Left ventricle myocardium inferior (tissue), 1 donor: ENCODE measurements around the gene FBXO9. TPM values are rescaled to one million over a fixed set of nuclear protein-coding genes. Genes with fewer than 3 reads are reported as not detected.

Experiments used
- DNase-seq: peaks from one replicate; pipeline ENCODE4 v3.0.0-alpha.2; 2020
- H3K27ac ChIP-seq: fragments of 200-600 bp; replicated peaks from 2 replicates; pipeline ENCODE4 v1.8.0; 2021
- H3K27me3 ChIP-seq: fragments of 200-600 bp; 2 replicates; pipeline ENCODE4 v1.8.0; 2021; ENCODE audit warnings: low read depth
- H3K36me3 ChIP-seq: fragments of 200-600 bp; 2 replicates; pipeline ENCODE4 v1.8.0; 2021
- H3K4me1 ChIP-seq: fragments of 200-600 bp; 2 replicates; pipeline ENCODE4 v1.8.0; 2021
- H3K4me3 ChIP-seq: fragments of 200-600 bp; 2 replicates; pipeline ENCODE4 v1.8.0; 2021; ENCODE audit warnings: mild to moderate bottlenecking, moderate library complexity
- H3K9me3 ChIP-seq: fragments of 200-600 bp; replicated peaks from 2 replicates; pipeline ENCODE4 v1.8.0; 2021
- intact Hi-C: fragments of 100-400 bp; cut with micrococcal nuclease; formaldehyde crosslinking; loops from one replicate; pipeline ENCODE4 v1.11.0; 2022
- total RNA-seq: library from RNA; stranded (reverse); fragmentation: NEBNext Ultra II Directional; extraction: Animal tissue kit (Norgen Biotek cat#: 25700); gene quantifications from one replicate; pipeline ENCODE4 v1.2.1, GENCODE V29; 2021
- TF ChIP-seq, protein P1 (sequence below): fragments of 200-600 bp; IDR thresholded peaks from 2 replicates; pipeline ENCODE4 v1.8.0; 2021; ENCODE audit warnings: antibody characterized with exemption, mild to moderate bottlenecking, borderline replicate concordance
- donor health status: DM: no; HTN: yes; CAD: no; lungs with severe emphysema.

Gene FBXO9
- total RNA-seq, 1 donor from 2014 or later, result 56.4 TPM

DNA sequence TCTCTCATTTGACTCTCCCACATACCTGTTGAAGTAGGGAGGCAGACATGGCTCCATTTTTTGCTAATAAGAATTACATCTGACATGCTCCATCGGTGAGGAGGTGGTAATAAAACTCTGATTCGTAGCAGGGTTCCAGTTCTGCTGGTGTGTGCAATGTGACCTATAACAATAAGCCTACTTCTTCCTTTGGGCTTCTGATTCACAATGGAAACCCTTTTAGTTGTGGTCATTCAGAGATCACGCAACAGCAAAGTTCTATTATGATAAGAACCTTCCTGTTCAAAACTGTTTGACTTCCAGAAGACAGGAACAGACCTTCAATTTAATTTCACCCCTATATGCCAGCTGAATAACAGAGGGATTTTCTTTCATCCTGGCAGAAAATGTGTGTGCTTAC lies 38.7 kb upstream of the FBXO9 start:
- TF ChIP-seq, protein P1, sequence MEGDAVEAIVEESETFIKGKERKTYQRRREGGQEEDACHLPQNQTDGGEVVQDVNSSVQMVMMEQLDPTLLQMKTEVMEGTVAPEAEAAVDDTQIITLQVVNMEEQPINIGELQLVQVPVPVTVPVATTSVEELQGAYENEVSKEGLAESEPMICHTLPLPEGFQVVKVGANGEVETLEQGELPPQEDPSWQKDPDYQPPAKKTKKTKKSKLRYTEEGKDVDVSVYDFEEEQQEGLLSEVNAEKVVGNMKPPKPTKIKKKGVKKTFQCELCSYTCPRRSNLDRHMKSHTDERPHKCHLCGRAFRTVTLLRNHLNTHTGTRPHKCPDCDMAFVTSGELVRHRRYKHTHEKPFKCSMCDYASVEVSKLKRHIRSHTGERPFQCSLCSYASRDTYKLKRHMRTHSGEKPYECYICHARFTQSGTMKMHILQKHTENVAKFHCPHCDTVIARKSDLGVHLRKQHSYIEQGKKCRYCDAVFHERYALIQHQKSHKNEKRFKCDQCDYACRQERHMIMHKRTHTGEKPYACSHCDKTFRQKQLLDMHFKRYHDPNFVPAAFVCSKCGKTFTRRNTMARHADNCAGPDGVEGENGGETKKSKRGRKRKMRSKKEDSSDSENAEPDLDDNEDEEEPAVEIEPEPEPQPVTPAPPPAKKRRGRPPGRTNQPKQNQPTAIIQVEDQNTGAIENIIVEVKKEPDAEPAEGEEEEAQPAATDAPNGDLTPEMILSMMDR, result no peak
- peaks cover 60% of the 10 kb centered on the region for H3K36me3 ChIP-seq
- intact Hi-C loops, result no loop called here

DNA sequence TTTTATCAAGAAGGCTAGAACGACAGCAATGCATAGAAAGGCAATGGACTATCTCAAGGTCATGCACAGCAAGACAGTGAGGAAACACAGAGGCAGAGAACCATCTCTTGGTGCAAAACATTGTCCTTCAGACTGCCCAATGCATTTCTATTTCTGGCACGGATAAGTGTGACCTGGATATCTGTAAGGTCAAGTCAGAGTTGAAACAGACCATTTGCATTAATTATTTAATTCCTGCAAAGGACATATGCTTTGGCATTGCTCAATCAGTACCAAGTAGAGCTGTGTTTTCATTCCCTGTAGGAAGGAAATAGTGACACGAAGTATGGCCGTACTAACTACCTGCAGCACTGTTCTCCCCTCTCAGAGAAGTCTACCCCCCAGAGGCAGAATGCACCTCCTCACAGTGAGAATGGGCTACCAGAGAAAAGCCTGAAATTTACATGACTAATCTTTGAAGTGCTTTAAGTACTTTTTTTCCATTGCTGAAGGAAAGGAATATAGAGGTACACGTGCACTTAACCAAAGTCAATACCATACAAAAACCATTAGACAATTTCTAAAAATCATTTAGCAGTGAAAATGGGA lies 38.0 kb upstream of the FBXO9 start:
- no peak overlapping the region for H3K27ac ChIP-seq
- H3K36me3 ChIP-seq, result peaks cover 67% of the 10 kb centered on the region
- H3K4me1 ChIP-seq, result peaks cover 13% of the 10 kb centered on the region
- H3K27me3 ChIP-seq, result no peaks in the 10 kb centered on the region
- H3K4me3 ChIP-seq, result no peak overlapping the region
- no peaks in the 10 kb centered on the region for H3K9me3 ChIP-seq
- TF ChIP-seq, protein P1, result no peak
- intact Hi-C loops, result no loop called here
- DNase-seq, result no peak

More for the DNA sequence above, 38.7 kb upstream of the FBXO9 start:
- Histone ChIP-seq H3K27me3 (no peaks in the 10 kb centered on the region), H3K27ac (no peak overlapping the region), H3K9me3 (no peaks in the 10 kb centered on the region), H3K4me3 (no peak overlapping the region), H3K4me1 (peaks cover 10% of the 10 kb centered on the region)
- DNase-seq, result no peak

DNA sequence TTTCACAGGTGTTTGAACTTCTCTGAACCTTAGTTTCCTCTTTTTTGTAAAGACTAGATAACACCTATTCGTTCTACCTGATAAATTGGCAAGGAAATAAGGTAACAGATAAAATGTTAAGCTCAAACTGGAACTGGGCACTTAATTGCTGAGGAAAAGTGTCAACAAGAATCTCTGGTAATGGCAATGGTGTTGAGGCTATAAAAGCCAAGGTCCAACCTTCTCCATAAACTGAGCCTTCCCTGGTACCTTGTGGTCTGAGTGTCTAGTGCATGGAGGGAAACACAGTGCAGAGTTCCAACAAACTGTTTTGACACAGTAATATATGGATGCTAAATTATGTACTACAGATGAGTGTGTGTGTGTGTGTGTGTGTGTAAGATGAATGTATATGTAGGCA lies 36.7 kb upstream of the FBXO9 start:
- peaks cover 26% of the 10 kb centered on the region for H3K4me1 ChIP-seq
- TF ChIP-seq, protein P1, result no peak
- no peak overlapping the region for H3K4me3 ChIP-seq
- intact Hi-C loops, result no loop called here
- H3K27ac ChIP-seq, result no peak overlapping the region
- H3K36me3 ChIP-seq, result peaks cover 68% of the 10 kb centered on the region
- DNase-seq, result no peak
- no peaks in the 10 kb centered on the region for H3K27me3 ChIP-seq
- no peaks in the 10 kb centered on the region for H3K9me3 ChIP-seq

DNA sequence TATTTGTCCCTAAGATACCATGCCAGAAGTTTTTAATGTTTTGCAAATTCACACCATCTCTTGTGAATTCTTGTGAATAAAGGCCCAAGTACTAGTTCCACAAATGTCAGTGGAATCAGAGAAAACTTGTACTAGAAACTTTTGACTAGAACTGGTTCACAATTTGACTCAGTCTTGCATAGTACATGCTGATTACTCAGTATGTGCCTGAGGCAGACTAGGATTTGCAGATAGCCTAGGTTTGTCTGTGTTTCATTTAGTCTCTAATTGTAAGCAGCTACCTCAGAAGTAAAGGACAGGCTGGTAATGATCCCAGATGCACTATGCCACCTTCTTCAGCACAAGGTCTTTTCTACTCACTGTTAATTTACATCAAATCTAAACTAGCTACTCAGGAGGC lies 35.9 kb upstream of the FBXO9 start:
- H3K36me3 ChIP-seq, result peaks cover 68% of the 10 kb centered on the region

DNA sequence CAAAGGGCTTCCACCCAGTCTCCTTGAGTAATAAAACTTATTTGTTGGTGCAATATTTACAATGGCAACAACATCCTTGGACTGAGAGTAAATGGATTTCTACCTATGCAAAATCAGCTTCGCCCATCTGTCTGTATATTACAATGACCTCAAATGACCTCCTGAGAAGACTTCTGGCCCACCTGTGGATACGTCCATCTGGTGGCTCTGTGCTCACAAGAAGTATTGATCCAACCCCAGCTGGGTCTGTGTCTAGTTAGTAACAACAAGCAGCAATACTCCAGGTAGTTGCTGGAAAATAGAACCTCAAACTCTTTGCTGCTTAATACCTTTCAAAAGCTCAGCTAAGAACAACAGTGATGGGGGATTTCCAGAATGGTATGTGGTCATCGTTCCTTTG lies 35.4 kb upstream of the FBXO9 start:
- TF ChIP-seq, protein P1, result no peak
- H3K4me1 ChIP-seq, result peaks cover 39% of the 10 kb centered on the region
- intact Hi-C loops, result no loop called here
- no peak overlapping the region for H3K4me3 ChIP-seq
- no peaks in the 10 kb centered on the region for H3K9me3 ChIP-seq
- H3K36me3 ChIP-seq, result peaks cover 72% of the 10 kb centered on the region
- H3K27me3 ChIP-seq, result no peaks in the 10 kb centered on the region
- no peak overlapping the region for H3K27ac ChIP-seq
- DNase-seq, result no peak

More for the DNA sequence above, 35.9 kb upstream of the FBXO9 start:
- intact Hi-C loops, result no loop called here
- no peak for DNase-seq
- Histone ChIP-seq H3K27ac (no peak overlapping the region), H3K9me3 (no peaks in the 10 kb centered on the region), H3K4me1 (peaks cover 34% of the 10 kb centered on the region), H3K4me3 (no peak overlapping the region), H3K27me3 (no peaks in the 10 kb centered on the region)
- TF ChIP-seq, protein P1, result no peak
